Choroid plexus epithelial cell (primary cell): ENCODE data around the gene HACD4.
A peak's percentile ranks its signal among the peaks of the same experiment; 100 is the strongest.

Experiments used
- DNase-seq: peaks from one replicate; pipeline ENCODE4 v3.0.0-alpha.2; 2010; ENCODE audit warnings: low read depth
- H3K4me3 ChIP-seq: 2 replicates; pipeline ENCODE4 v1.5.1; 2011; ENCODE audit warnings: low read depth, mild to moderate bottlenecking, control low read depth, low read length, moderate library complexity
- TF ChIP-seq, protein P1 (sequence below): conservative IDR thresholded peaks from 2 replicates; pipeline ENCODE4 v1.5.1; 2011; ENCODE audit warnings: low read depth, mild to moderate bottlenecking, control low read depth, inconsistent platforms, low read length, moderate library complexity

HACD4 gene

DNA sequence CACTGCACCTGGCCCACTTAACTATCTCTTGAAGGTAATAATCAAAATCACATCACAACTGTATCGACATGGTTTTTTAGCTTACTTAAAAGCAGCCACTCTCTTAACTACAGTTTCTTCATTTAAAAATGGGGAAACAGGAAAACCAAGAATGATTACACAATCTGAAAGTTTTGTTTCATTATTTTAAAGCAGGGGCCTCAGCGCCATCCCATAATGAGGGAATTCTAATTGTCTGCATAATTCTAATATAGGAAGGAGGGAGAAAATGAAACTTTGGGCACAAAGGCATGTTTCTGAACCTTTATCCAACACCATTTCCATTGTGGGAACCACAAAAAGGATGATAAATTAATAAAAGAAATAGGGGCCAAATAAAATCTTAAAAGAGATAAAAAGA is 7.6 kb downstream of the HACD4 start:
- DNase-seq = no peak
- TF ChIP-seq, protein P1, sequence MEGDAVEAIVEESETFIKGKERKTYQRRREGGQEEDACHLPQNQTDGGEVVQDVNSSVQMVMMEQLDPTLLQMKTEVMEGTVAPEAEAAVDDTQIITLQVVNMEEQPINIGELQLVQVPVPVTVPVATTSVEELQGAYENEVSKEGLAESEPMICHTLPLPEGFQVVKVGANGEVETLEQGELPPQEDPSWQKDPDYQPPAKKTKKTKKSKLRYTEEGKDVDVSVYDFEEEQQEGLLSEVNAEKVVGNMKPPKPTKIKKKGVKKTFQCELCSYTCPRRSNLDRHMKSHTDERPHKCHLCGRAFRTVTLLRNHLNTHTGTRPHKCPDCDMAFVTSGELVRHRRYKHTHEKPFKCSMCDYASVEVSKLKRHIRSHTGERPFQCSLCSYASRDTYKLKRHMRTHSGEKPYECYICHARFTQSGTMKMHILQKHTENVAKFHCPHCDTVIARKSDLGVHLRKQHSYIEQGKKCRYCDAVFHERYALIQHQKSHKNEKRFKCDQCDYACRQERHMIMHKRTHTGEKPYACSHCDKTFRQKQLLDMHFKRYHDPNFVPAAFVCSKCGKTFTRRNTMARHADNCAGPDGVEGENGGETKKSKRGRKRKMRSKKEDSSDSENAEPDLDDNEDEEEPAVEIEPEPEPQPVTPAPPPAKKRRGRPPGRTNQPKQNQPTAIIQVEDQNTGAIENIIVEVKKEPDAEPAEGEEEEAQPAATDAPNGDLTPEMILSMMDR = no peak
- H3K4me3 ChIP-seq = no peak overlapping the region

DNA sequence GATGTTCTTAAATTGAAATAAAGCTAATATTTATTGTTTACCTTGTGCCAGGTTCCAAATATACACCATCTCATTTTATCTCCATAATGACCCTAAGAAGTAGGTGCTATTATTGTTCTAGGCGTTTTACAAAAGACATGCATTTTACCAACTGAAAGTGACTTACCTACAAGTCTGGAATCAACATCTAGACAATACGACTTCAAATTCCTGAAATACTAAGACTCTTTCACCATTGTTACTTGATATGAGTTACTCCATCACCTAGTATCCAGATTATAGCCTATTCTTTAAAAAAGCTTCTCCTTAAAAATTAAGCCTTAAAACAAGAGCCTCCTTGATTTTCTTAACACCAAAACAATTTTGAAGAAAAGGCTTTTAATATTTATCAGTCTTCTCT is 13.3 kb downstream of the HACD4 start:
- no peak overlapping the region for H3K4me3 ChIP-seq
- TF ChIP-seq, protein P1 = no peak
- DNase-seq = no peak

DNA sequence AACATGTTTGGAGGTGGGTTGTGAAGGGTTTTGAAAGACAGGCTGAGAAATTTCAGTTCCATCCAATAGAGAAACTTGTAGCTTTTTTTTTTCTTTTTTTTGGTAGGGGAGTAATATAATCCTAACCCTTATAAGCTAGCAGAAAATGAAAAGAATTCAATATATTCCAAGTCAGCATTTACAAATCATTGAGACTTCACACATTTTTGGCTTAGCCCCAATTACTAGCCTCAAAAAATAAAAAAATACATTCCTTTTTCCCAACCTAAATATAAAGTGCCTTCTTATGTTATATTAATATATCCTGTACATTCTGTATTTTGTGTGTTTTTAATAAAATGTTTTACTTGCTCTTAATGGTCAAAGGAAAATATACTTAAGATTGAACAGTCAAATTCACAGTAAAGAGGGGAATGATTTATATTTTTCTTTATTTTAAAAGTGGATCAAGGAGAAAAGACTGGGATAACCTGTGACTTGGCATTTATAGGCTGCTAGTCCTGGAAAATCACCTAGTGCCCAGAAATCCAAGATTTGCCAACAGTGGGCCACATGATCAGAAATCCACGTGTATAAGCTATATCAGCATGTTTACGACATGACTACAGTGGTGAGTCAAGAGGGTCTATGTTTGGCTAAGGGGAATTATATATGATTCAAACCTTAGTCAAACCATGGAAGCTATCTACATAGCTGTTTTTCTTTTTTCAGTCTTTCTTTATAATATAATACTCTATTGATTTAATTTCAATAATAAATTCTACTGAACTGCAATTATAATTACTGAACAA is 14.5 kb downstream of the HACD4 start:
- H3K4me3 ChIP-seq = no peak overlapping the region
- TF ChIP-seq, protein P1 = no peak
- peak; percentile 60 for DNase-seq

DNA sequence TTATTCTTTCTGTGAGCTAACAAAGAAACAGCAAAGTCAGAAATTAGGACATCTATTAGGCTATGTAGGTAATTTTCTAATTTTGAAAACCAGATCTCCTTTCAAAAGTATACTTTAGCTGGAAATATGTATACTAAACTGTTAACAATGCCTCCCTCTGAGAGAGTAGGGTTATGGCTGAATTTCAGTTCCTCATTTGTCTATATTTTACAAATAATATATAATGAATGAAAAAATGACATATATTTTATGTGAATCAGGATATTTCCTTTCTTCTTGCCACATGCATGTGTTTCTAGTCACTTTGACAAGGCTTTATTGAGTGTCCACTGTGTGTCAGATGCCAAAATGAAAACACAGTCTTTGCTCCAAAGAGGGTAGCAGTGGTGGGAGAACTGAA is 15.4 kb downstream of the HACD4 start:
- TF ChIP-seq, protein P1 = no peak
- H3K4me3 ChIP-seq = no peak overlapping the region
- no peak for DNase-seq

DNA sequence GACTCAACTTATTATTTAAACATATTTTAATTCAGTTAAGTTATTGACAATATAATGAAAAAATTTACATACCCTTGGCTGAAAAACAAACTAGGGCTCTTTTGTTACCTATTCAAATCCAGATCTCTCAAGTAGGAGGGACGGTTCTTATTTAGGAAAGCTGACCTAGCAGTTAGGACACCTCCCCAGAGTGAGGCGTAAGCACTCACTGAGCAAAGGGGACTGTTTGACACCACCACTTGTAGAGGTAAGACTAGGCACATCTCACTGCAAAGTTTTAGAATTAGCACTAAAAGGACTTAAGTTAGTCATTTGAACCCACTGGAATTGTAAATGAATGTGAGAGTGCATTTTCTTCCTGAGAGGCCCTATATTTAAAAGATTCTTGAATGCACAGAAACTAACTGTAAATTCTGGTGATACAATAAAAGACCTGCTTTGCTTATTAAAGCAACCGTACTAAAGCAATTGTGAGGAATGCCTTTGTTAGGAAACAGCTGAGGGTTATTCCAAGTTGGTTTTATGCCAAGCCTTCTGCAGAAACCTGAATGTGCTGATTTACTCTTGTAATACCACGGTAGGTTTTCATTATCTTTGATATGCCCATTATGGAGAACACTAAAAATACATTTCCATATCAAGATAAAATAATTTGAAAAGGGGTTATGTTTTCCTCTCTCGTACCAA is 16.2 kb downstream of the HACD4 start:
- TF ChIP-seq, protein P1 = no peak
- no peak for DNase-seq
- no peak overlapping the region for H3K4me3 ChIP-seq

DNA sequence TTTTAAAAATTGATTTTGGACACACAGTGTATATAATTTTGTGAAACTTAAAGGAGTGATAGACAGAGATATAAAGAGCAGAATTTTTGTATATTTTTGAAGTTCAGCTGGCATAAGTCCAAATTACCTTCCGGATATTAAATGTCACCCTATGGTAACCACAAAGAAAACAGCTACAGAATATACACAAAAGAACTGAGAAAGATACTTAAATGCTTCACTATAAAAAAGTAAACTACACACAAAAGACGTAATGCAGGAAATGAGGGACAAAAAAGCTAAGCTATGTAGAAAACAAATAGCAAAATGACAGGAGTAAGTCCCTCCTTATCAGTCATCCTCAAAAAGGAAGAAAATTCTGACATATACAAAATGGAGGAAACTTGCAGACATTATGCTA is 29.4 kb downstream of the HACD4 start:
- no peak for DNase-seq
- H3K4me3 ChIP-seq = no peak overlapping the region
- TF ChIP-seq, protein P1 = no peak

DNA sequence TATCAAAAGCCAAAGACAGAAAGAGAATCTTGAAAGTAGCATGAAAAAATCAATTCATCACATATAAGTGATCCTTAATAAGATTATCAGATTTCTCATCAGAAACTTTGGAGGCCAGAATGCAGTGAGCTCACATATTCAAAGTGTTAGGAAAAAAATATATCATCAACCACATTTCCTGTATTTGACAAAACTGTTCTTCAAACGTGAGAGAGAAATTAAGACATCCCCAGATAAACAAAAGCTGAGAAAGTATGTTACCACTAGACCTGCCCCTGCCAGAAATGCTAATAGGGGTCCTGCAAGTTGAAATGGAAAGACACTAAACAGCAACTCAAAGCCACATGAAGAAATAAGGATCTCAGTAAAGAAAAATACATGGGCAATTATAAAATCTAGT is 29.9 kb downstream of the HACD4 start:
- no peak overlapping the region for H3K4me3 ChIP-seq
- TF ChIP-seq, protein P1 = no peak
- no peak for DNase-seq
